GM18868 (cell line): Measurements from ENCODE around the gene HMG20B.

ENCODE experiments used
- ATAC-seq: cut with Tn5 transposase; IDR thresholded peaks from one replicate; pipeline ENCODE4 v1.9.1; 2021; ENCODE audit warnings: mild to moderate bottlenecking, moderate library complexity; ENCODE audit not compliant: unreplicated experiment

The HMG20B gene

DNA sequence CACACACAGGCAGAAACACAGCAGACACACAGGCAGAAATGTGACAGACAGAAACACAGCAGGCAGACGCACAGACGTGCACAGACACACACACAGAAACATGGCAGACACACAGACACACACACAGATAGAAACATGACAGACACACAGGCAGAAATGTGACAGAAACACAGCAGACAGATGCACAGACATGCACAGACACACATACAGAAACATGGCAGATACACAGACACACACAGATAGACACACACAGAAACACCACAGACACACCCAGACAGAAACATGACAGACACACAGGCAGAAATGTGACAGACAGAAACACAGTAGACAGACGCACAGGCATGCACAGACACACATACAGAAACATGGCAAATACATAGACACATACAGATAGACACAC lies 32.6 kb downstream of the HMG20B start:
- ATAC-seq, result no peak

DNA sequence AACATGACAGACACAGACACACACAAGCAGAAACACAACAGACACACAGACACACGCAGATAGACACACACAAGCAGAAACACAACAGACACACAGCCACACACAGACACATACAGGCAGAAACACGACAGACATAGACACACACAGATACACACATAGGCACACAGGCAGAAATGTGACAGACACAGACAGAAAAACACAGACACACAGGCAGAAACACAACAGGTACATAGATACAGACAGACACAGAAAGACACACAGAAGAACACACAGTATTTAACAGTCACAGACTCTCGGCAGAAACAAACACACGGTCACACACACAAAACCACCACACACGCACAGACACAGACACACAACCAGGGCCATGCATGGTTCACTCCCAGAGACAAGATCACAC lies 33.0 kb downstream of the HMG20B start:
- no peak for ATAC-seq

DNA sequence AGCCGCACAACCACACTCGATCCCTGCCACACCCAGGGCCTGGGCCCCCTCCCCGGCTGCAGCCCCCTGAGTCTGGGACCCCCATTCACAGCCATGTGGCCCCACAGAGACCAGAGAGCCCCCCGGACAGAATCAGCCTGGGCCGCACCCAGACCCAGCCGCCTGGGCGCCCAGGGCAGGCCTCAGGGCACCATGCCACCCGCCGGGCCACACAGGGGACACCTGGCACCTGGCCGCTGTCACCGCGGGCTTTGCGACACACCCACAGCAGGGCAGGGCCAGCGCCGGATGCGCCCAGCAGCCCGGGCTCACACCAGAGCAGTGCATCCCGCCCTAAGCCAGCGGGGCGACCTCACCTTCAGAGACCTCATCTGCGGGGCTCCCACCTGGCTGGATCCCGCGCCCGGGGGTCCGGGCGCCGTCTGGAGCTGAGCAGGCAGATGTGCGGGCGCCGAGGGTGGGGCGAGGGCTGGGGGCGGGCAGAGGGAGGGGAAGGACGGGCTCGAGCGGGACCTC lies 33.5 kb downstream of the HMG20B start:
- no peak for ATAC-seq

DNA sequence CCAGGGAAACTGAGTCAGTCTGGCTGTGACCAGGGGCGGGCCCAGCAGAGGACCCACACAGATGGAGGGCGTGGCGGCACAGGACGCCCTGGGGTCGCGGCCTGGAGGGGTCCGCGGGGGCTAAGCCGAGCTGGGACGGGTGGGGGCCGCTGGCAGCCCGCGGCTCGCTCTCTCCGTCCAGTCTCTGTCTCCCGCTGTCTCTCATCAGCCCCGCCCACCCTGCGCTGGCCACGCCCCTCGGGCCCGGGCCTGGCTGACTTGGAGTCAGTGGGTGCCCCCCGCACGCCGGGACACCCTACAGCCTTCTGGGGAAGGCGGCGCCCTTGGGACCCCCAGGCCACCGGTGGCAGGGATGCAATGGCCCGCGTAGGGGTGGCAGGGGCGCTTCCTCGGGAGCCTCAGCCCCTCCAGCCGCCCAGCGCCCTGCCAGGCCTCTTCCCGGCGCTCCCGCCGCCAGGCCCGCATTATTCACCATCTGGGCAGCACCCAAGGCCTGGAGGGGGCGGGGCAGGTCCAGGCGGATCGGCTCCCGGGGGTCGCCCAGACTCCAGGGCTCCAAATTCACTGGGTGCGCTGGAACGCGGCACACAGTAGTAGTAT lies 34.0 kb downstream of the HMG20B start, which contains the start of gene TBXA2R:
Gene TBXA2R (minus strand): TSS at position 186 of the 600 bp plus-strand sequence. CDS start 6,241 bp downstream, outside the sequence.
- no peak for ATAC-seq

DNA sequence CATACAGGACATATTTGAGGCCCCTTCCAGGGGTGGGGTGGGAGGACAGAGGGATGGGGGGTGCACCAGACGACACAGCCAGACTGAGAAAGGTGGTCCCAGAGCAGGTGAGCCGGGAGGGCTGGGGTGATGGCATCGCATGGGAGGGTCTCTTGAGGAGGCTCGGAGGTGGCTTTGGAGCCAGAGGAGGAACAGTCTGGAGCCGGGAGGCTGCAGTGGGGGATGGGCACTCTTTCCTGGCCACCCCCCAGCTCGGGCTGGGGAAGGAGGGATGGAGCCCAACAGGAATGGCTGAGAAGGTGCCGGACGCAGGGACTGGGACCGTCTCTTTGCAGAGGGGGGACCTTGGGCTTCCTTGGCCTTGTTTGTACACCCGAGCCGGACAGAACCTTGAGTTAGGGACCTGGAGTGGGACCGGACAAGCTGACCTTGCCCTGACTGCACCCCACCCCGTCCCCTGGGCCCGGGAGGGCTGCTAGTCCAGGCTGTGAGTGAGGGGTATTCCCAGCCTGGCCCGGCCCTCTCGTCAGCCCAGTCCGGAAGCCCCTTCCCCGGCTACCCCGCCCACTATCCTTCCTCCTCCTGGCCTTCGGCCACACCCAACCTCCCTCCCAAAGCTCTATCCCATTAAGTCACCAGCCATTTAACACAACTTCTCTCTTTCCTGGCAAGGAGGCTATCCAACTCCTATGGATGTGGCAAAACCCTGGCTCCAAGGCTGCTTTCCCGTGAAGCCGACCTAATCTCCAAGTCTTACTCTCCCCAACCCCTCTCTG lies 34.7 kb downstream of the HMG20B start:
- no peak for ATAC-seq

DNA sequence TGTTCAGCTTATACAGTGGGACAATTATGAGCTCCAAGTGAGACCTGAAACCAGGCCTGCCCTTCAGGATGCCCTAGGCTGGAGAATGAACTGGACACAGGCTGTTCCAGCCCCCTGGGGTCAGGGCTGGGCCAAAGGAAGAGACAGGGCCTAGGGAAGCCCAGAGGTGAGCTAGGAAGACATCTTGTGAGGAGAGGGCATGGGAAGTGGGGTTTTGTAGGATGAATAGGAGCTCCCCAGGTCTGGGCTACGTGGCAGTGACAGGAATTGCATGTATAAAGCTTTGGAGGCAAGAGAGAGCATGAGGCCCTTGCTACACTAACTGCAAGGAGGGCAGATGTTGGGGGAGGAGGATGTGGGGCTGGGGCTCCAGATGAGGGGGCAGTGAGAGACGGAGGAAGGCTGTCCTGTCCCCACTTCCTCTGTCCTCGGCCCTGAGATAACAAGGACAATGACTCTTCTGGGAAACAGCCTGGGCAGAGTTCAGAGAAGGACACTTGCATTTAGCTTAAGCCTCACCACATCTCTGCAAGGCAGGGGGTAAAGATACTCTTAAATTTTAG lies 35.4 kb downstream of the HMG20B start:
- no peak for ATAC-seq

DNA sequence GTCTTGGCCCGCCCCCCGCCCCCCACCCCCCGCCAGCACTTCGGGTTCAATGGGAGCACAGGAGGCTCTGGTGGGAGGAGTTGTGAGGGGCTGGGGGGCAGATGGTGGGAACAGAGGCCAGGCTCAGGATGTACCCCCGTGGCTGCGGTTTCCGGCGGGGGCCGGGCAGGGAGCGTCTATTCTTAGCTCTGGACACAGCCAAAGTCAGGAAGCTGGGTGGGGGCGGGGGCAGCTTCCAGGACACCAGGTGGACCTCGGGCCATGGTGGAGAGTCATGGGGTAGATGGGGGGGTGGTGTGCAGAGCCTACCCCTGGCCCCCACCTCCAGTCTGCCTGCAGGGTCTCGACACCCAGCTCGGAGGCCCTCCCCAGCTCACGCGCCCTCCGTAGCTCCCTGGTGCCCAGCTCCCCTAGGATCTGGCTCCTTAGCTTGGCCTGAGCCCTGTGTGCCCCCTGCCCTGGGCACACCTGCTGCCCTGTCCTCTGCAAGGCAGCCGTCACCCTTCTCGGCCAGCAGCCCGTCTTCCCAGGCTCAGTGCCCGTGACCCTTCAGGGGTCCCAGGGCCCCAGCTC lies 36.1 kb downstream of the HMG20B start:
- no peak for ATAC-seq

DNA sequence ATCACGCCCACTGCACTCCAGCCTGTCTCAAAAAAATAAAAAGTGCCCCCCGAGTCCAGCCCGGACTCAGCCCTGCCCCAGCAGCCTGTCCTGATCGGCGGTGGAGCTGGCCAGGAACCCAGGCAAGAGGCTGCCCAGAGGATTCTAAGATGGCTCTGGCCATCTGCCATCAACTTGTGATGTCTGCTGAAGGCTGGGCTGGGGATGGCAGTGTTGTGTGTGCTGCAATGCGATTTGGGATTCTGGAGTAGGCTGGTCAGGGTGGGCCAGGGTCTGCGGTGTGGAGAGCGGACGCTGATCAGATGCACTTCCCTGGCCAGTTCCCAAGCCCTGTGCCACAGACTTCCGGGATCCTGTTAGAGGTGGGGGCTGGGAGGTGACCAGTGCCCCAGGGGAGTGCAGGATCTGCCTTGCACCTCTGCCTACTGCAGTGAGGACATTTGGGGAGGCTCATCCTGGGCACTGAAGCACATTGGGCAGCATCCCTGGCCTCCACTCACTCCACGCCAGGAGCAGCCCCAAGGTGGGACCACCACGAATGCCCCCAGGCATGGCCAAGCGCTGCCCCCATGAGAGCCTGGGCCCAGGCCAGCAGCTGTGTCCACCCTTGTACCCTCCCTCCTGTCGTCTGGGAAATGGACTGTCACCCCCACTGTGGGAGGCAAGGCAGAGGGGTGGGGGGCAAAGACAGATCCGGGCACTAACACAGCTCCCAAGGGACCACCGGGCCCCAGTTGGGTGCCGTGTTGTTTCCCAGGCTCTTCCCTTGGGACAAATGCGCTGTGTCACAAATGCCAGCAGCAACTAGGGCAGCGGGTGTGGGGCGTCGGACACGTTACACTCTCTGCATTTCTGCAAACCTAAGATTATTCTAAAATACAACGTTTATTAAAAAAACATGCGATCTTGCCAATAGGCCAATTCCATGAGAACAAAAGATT lies 37.3 kb downstream of the HMG20B start:
- ATAC-seq, result no peak

DNA sequence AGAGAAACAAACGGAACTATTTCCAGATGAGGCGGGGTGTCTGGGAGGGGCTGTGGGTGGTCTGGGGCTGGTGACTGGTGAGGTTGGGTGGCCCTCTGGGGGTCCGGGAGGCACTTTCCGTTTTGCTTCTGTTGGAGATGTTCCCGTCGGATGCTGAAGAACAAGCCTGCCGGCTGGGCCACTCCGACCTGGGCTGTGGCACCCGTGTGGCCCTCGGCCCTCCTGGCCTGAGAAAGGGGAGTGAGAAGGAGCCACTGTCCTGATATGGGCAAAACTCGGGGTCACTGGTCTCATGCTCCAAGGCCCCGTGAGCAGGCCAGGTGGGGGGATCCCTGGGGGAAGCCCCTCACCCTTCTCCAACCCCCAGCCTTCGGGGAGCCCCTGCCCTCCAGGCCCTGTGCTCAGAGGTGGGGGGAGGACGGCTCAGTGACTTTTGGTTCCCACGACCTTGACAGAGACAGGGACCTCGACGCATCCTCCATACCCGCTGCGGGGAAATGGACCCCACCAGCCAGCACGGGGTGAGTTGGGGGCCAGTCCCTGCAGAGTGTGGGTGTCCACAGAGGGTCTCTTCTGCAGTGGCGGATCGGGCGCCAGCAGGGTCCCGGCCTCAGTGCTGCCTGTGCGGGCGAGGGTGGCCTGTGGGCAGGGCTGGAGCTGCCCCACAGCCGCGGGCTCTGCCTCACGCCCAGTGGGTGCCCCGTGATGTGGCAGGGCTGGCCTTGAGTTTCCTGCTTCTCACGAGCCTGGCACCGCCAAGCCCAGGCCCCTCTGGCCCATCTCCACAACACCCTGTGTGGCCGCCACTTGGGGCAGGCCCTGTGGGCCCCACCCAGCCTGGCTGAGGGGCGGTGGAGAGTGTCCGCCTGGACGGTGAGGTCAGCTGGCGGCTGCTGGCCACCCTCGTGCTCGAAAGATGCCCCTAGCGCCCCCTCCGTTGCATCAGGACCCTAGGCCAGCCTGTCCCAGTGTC lies 38.3 kb downstream of the HMG20B start:
- no peak for ATAC-seq

DNA sequence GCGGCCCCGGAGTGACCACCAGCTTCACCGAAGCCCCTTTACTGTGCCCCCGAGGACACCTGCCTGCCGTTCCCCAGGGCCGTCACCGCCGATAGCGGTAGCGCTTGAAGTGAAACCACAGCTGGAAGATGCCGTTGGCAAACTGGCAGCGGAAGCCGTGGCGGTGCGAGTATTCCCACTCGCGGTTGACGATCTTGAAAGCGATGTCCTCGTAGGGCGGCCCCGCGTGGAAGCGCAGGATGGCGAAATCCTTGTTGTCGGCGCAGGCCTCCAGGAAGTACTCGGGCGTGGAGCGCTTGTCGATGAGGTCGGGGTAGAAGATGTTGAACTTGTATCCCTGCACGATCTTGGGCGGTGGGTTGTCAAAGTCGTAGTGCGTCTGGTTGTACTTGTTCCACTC lies 39.1 kb downstream of the HMG20B start:
- no peak for ATAC-seq

DNA sequence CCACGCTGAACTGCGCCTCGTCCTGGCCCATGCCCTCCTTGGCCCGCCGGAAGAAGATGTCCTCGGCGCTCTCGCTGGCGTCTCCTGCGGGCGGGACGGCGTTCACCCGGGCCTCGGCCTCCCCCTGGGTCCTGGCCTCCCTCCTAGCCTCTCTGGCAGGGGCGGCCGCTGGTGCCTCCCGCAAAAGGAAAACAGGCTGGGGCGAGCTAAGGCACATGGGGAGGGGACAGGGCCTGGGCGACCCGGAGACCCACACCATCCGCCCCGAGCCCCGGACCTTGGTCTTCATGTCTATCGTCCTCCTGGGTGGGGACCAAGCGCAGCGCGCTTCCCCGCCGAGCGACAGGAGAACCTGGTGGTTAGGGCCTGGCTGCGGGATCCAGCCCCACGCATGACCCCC lies 39.6 kb downstream of the HMG20B start:
- ATAC-seq, result no peak

DNA sequence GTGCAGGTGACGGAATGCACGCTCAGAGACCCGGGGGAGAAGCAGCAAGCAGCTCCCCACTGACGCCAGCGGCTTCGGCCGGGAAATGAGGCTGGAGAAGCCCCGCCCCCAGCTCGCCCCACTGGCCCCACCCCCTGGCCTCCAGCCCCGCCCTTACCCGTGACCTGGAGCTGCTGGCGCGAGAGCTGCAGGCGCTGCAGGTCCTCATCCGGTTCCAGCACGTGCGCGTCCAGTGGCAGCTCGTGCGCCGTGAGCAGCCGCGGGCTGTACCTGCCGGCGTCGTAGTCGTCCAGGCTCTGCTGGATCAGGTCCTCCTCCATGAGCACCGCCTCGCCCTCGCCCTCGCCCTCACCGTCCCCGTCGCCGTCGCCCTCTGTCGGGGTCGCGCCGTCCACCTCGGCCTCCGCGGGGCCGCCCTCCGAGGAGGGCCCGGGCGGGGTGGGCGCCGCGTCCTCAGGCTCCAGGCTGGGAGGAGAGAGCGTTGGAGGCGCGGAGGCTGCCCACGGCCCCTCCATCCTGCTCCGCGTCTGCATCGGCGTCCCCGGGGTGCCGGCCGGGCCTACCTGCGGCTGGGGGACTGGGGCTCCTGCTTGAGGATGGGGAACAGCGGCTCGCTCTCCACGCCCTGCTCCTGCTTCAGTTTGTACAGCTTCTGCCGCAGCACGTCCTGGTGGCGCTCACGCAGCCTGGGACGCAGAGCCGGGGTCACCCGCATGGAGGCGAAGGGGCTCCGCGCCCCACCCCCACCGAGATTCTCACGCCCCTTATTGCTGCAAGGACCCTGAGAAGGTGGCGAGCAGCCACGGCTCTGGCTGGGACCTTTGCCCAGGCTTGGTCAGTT lies 40.4 kb downstream of the HMG20B start:
- no peak for ATAC-seq

DNA sequence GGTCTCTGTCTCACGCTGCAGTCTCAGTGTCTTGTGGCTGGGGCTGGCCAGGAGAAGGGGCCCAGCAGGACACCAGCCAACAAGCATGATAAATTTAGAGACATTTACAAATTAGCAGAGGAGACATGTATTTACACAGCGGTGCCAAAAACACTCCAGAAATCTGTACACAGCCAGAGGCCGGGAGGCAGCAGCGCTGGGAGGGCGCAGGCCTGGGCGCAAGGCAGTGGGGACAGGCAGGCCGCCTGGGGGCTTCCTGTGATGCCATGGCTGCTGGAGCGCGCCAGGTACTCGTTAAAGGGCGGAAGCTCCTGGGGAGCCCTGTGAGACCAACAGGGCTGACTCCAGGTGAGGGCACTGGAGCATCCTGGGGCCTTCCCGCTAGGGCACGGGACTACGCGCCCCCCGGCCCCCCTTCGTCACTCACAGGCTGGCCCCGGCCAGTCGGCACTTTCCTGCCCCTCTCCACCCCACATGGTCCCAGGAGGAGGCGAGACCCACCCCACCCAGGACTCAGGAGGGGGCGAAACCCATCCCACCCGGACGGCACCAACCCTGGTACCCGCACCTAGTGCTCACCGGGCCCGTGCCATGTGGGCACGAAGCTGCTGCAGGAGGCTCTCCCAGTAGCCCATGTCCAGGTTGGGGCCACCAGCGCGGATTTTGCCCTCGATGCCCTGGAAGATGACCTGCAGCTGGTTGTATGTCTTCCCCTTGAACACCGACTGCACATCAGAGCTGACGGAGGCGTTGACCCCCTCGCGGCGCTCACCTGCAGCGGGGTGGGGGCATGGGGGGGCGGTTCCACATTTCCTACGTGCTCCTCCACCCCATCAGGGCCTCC lies 41.3 kb downstream of the HMG20B start:
- no peak for ATAC-seq

DNA sequence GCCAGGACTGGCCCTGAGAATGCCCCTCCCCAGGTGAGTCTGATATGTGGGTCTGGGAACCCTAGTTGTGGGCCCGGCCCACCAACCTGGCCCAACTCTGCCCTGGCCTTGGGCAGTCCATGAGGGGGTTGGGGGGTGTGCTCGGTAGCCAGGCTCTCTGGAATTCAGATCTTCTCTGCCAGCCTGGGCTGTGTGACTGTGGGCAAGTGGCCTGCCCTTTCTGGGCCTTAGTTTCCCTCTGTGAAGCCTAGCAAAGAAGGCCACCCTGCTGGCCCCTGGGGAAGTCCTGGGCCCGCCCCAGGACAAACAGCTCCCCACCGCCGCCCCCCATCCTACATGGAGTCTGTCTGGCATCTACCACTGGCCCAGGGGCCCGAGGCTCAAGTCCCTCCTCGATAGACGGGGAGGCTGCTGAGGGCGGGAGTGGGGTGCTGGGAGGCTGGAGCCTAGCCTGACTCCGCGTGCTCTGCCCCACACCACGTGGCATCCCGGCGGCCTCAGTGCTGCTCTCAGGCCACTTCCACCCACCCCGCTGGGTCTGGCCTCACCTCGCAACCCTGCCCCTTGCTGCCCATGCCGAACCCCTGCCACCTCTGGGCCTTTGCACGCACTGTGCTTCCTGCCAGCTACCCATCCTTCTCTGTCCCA lies 42.2 kb downstream of the HMG20B start:
- ATAC-seq, result no peak

DNA sequence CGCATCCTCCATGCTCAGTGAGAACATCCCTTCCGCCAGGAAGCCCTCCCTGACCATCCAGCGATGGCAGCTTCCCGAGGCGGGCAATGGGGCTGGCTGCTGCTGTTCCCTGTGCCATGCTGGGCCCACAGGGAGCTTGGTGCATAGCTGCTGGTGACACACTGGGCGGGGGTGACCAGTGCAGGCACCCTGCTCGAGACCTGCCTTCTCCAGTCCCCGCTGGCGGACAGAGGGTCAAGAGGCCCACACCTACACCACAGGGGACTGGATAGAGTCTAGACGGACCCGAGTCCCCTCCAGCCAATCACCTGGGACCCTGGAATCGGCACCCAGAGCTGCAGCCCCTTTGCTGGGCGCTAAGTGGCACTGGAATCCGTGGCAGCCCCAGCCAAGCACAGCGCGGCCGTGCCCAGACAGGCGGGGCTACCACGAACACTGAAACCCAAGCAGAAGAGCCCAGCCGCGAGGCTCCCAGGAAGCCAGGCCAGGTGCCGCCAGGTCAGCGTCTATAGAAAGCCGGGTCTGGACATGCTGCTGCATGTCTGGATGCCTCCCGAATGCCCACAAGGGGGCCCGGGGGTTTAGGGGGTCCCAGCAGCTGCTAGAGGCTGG lies 42.9 kb downstream of the HMG20B start:
- no peak for ATAC-seq

DNA sequence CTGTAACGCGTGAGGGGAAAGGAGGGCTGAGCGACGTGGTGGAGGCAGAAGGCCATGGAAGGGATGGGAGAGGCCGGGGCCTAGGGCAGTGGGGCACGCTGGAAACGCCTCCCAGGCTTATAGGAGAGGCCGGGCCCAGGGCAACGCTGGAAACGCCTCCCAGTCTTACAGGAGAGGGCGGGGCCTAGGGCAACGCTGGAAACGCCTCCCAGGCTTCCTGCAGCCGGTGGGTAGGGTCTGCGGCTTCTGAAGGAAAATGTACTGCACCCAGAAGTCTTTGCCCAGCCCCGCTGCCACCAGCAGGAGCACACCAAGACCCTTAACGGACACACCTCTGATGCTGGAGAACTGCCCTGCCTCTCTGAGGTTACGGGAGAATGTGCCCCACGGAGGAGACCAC lies 44.7 kb downstream of the HMG20B start:
- ATAC-seq, result no peak
